OCI-LY7 (cell line): ENCODE results near the gene MACROH2A2. TPM values are rescaled to one million over a fixed set of nuclear protein-coding genes. Genes with fewer than 3 reads are reported as not detected.

Experiments used
- BruUV-seq: library from RNA; stranded (reverse); fragments of 400-500 nt; replicated peaks from 2 replicates; lab custom pipeline; 2021; lab: Mats Ljungman, UMichigan
- CTCF ChIA-PET: fragments of 300-600 bp; sonication (Branson Sonifier 250); formaldehyde crosslinking; loops from one replicate; lab custom pipeline; 2022; ENCODE audit warnings: antibody characterized with exemption; ENCODE audit not compliant: unreplicated experiment; lab: Charles Lee
- POLR2A ChIA-PET: fragments of 300-600 bp; sonication (Branson Sonifier 250); formaldehyde crosslinking; loops from one replicate; lab custom pipeline; 2022; ENCODE audit warnings: antibody characterized with exemption; lab: Charles Lee
- DNase-seq: peaks from one replicate; pipeline ENCODE4 v3.0.0-alpha.2; 2015; ENCODE audit warnings: low spot score
- H2AFZ ChIP-seq: fragments of 200-600 bp; sonication (generic), shearing (Covaris generic); 2 replicates; pipeline ENCODE4 v1.6.1; 2014; ENCODE audit warnings: mild to moderate bottlenecking, antibody characterized with exemption, low read length, moderate library complexity
- H3K27ac ChIP-seq: fragments of 200-600 bp; sonication (generic); 2 replicates; pipeline ENCODE4 v1.5.1; 2014; ENCODE audit warnings: mixed run types, low read depth, mild to moderate bottlenecking, moderate library complexity, low read length, inconsistent platforms; ENCODE audit not compliant: poor library complexity, severe bottlenecking
- H3K36me3 ChIP-seq: fragments of 200-600 bp; sonication (generic); 2 replicates; pipeline ENCODE4 v1.6.1; 2014; ENCODE audit warnings: mild to moderate bottlenecking, antibody characterized with exemption, low read length, moderate library complexity, mixed read lengths; ENCODE audit not compliant: insufficient read depth
- H3K4me1 ChIP-seq: fragments of 200-600 bp; sonication (generic); 2 replicates; pipeline ENCODE4 v1.5.1; 2014; ENCODE audit warnings: mild to moderate bottlenecking, low read length; ENCODE audit not compliant: insufficient read depth, poor library complexity, severe bottlenecking
- H3K4me2 ChIP-seq: fragments of 200-600 bp; sonication (generic); 2 replicates; pipeline ENCODE4 v1.6.1; 2014; ENCODE audit warnings: mild to moderate bottlenecking, low read length
- H3K4me3 ChIP-seq: fragments of 200-600 bp; sonication (generic); 2 replicates; pipeline ENCODE4 v1.5.1; 2014; ENCODE audit warnings: mild to moderate bottlenecking, low read depth, low read length; ENCODE audit not compliant: poor library complexity, severe bottlenecking
- H3K79me2 ChIP-seq: fragments of 200-600 bp; sonication (generic); 2 replicates; pipeline ENCODE4 v1.6.1; 2016; ENCODE audit warnings: low read depth, mild to moderate bottlenecking, low read length, moderate library complexity, mixed read lengths; ENCODE audit not compliant: insufficient read depth
- H3K9me2 ChIP-seq: fragments of 200-600 bp; sonication (generic); 2 replicates; pipeline ENCODE4 v1.6.1; 2016; ENCODE audit warnings: mild to moderate bottlenecking, low read length, mixed read lengths; ENCODE audit not compliant: insufficient read depth
- H3K9me3 ChIP-seq: fragments of 200-600 bp; sonication (generic); 2 replicates; pipeline ENCODE4 v1.6.1; 2014; ENCODE audit warnings: mild to moderate bottlenecking, mixed run types, low read length, mixed read lengths
- H4K20me1 ChIP-seq: fragments of 200-600 bp; sonication (generic); 2 replicates; pipeline ENCODE4 v1.6.1; 2014; ENCODE audit warnings: mild to moderate bottlenecking, antibody characterized with exemption, low read length, moderate library complexity, mixed read lengths; ENCODE audit not compliant: insufficient read depth
- CTCF ChIP-seq: fragments of 200-600 bp; sonication (generic); conservative IDR thresholded peaks from 2 replicates; pipeline ENCODE4 v1.5.1; 2014; ENCODE audit warnings: mild to moderate bottlenecking, antibody characterized with exemption, low read length, moderate library complexity, mixed read lengths
- EZH2phosphoT487 ChIP-seq: fragments of 200-600 bp; sonication (generic); IDR thresholded peaks from 2 replicates; pipeline ENCODE4 v1.6.1; 2018; ENCODE audit warnings: low read depth, borderline replicate concordance, mild to moderate bottlenecking, mixed run types, antibody characterized with exemption, low read length, moderate library complexity, mixed read lengths
- intact Hi-C: fragments of 100-400 bp; cut with micrococcal nuclease; formaldehyde crosslinking; loops from one replicate; pipeline ENCODE4 v1.10.0; 2022; ENCODE audit not compliant: unreplicated experiment
- total RNA-seq, 2 experiments: library from RNA; depleted of rRNA in 1 of 2; stranded (reverse); fragments of >200 nt in 1 of 2; shearing (Covaris generic) in 1 of 2; gene quantifications; 2 replicates each; pipeline ENCODE4 v1.2.3, GENCODE V29; 2014 to 2022

Gene MACROH2A2
- total RNA-seq, 2 experiments from 2014 or later, result not detected

DNA sequence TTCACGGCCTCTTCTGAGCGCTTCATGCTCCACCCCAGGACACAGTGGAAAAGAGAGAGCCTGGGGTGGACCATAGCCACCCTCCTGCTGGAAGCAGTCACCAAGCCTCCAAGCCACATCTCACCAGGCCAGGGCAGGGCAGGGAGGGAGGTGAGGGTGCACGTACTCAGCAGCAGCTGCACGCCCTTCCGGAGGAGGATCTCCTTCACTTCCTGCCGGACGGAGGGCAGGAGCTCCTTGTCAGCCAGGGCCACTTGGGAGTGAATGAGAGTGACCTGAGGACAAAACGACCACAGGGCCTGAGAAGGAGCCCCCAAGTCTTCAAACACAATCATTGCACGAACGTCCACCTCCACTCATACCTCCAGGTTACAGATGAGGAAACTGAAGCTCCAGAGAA lies 65.0 kb downstream of the MACROH2A2 start:
- intact Hi-C loops, result loop anchor here (5.0 kb wide), 1 partner anchor 260 kb away; no protein-coding TSS in a partner anchor
- POLR2A ChIA-PET, result interaction anchor here (1.4 kb wide), 1 partner anchor 27 kb away, joined by 3 read pairs; no protein-coding TSS in a partner anchor

DNA sequence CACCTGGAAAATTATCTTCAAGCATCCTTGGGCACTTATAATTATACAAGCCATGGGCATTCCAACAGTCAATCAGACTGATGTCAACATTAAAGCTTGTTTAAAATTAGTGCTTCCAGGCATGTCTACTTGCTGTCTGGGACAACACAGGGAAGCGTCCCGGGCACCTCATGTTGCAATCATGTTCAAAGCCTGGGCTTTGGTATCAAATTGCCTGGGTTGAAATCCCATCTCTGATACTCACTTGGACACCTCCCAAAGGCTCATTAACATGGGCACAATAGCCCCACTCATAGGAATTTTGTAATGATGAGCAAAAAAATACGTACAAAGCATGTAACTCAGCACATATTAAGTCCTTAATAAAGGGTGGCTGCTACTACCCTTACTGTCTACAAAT lies 65.5 kb downstream of the MACROH2A2 start:
- no peaks in the 10 kb centered on the region for H3K9me3 ChIP-seq
- no TSS peak for BruUV-seq
- no peak overlapping the region for H3K4me3 ChIP-seq
- H3K9me2 ChIP-seq, result no peaks in the 10 kb centered on the region
- H3K79me2 ChIP-seq, result no peaks in the 10 kb centered on the region
- no peak overlapping the region for H2AFZ ChIP-seq
- TF ChIP-seq EZH2phosphoT487 (no peak), CTCF (no peak)
- no peaks in the 10 kb centered on the region for H3K4me1 ChIP-seq
- ChIA-PET CTCF (interaction anchor here (1.0 kb wide), 1 partner anchor 12 kb away, joined by 5 read pairs; no protein-coding TSS in a partner anchor), POLR2A (interaction anchor here (0.6 to 1.4 kb wide), 2 partner anchors 27 to 37 kb away, joined by 3 to 4 read pairs; no protein-coding TSS in a partner anchor)
- no peaks in the 10 kb centered on the region for H4K20me1 ChIP-seq
- no peak overlapping the region for H3K27ac ChIP-seq
- no peak overlapping the region for H3K4me2 ChIP-seq
- H3K36me3 ChIP-seq, result no peaks in the 10 kb centered on the region
- intact Hi-C loops, result loop anchor here (5.0 kb wide), 1 partner anchor 259 kb away; no protein-coding TSS in a partner anchor
- no peak for DNase-seq

More for the DNA sequence above, 65.0 kb downstream of the MACROH2A2 start:
- Histone ChIP-seq H3K9me2 (no peaks in the 10 kb centered on the region), H3K79me2 (no peaks in the 10 kb centered on the region), H3K27ac (no peak overlapping the region), H4K20me1 (no peaks in the 10 kb centered on the region), H2AFZ (no peak overlapping the region), H3K36me3 (no peaks in the 10 kb centered on the region), H3K4me1 (no peaks in the 10 kb centered on the region), H3K4me3 (no peak overlapping the region), H3K4me2 (no peak overlapping the region), H3K9me3 (no peaks in the 10 kb centered on the region)
- TF ChIP-seq EZH2phosphoT487 (no peak), CTCF (no peak)
- CTCF ChIA-PET, result interaction anchor here (1.0 kb wide), 1 partner anchor 11 kb away, joined by 5 read pairs; no protein-coding TSS in a partner anchor
- BruUV-seq, result no TSS peak
- DNase-seq, result no peak

- Histone ChIP-seq H3K4me3 (no peak overlapping the region), H3K4me1 (no peaks in the 10 kb centered on the region), H3K27ac (no peak overlapping the region), H3K36me3 (no peaks in the 10 kb centered on the region), H2AFZ (no peak overlapping the region), H3K4me2 (no peak overlapping the region), H3K9me3 (no peaks in the 10 kb centered on the region), H4K20me1 (no peaks in the 10 kb centered on the region), H3K9me2 (no peaks in the 10 kb centered on the region), H3K79me2 (no peaks in the 10 kb centered on the region)
- ChIA-PET CTCF (no interaction called here), POLR2A (no interaction called here)
- no TSS peak for BruUV-seq
- TF ChIP-seq EZH2phosphoT487 (no peak), CTCF (no peak)
- no peak for DNase-seq
- intact Hi-C loops, result loop anchor here (5.0 kb wide), 1 partner anchor 258 kb away; no protein-coding TSS in a partner anchor
Measured at GRCh38 chr10:70119197-70119596, 66.6 kb downstream of the MACROH2A2 start.
